ENCODE data around the gene TEN1. TPM values are rescaled to one million over a fixed set of nuclear protein-coding genes. Genes with fewer than 3 reads are reported as not detected.

TEN1 gene
- polyA plus RNA-seq, 2 donors, result 42.7 to 43.7 TPM

GRCh38 chr17:76022973-76023899 is 44.2 kb downstream of the TEN1 start:
- peaks cover 0 to 32% of the 10 kb centered on the region in 2 donors for H3K36me3 ChIP-seq (ENCODE audit: control insufficient read depth in 2 of 2, insufficient read depth in 2 of 2, low read length in 1 of 2)
- 90 to 91% methylated on average over 28 of the region's 28 CpGs for WGBS, 2 donors
- H3K9me3 ChIP-seq (ENCODE audit: control insufficient read depth in 2 of 2, insufficient read depth in 1 of 2, low read depth in 1 of 2, low read length in 1 of 2), result no peaks in the 10 kb centered on the region
- peak overlapping the region in 1 of 2 donors; percentile 72 for H3K27ac ChIP-seq (ENCODE audit: low read depth in 2 of 2, low read length in 1 of 2)
- H3K4me3 ChIP-seq (ENCODE audit: low read depth in 1 of 2, low read length in 2 of 2), result peak overlapping the region in 1 of 2 donors; percentile 9
- H3K27me3 ChIP-seq (ENCODE audit: control insufficient read depth in 1 of 2, insufficient read depth in 2 of 2, low read length in 2 of 2), result no peaks in the 10 kb centered on the region
- H3K4me1 ChIP-seq (ENCODE audit: control insufficient read depth in 2 of 2, insufficient read depth in 2 of 2, low read length in 1 of 2), result peaks cover under 1 to 2% of the 10 kb centered on the region in 2 donors

DNA sequence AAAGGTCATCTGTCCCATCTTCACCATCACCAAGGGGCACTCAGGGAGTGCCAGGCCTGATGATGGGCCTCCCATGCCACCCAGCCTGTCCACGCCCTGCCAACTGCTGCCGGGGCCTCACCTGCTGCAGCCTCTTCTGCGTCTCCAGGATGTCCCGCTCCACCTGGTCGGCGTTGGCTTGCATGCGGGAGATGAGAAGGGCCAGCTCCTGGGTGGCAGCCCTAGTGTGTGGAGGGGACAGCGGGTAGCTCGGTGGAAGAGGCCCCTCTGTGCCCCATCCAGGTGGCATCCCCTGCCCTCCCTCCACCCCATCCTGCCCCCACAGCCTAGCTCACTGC is 44.8 kb downstream of the TEN1 start:
- Histone ChIP-seq H3K27ac (ENCODE audit: low read depth in 2 of 2, low read length in 1 of 2) (peak overlapping the region; percentile 6 to 72), H3K4me3 (ENCODE audit: low read depth in 1 of 2, low read length in 2 of 2) (peak overlapping the region in 1 of 2 donors; percentile 9), H3K36me3 (ENCODE audit: control insufficient read depth in 2 of 2, insufficient read depth in 2 of 2, low read length in 1 of 2) (peaks cover 0 to 26% of the 10 kb centered on the region in 2 donors), H3K4me1 (ENCODE audit: control insufficient read depth in 2 of 2, insufficient read depth in 2 of 2, low read length in 1 of 2) (peaks cover 3 to 7% of the 10 kb centered on the region in 2 donors), H3K9me3 (ENCODE audit: control insufficient read depth in 2 of 2, insufficient read depth in 1 of 2, low read depth in 1 of 2, low read length in 1 of 2) (no peaks in the 10 kb centered on the region), H3K27me3 (ENCODE audit: control insufficient read depth in 1 of 2, insufficient read depth in 2 of 2, low read length in 2 of 2) (no peaks in the 10 kb centered on the region)
- WGBS, 2 donors, result 80 to 95% methylated on average over 4 to 9 of the region's 9 CpGs

GRCh38 chr17:76024353-76024752 is 45.3 kb downstream of the TEN1 start:
- Histone ChIP-seq H3K9me3 (ENCODE audit: control insufficient read depth in 2 of 2, insufficient read depth in 1 of 2, low read depth in 1 of 2, low read length in 1 of 2) (no peaks in the 10 kb centered on the region), H3K27ac (ENCODE audit: low read depth in 2 of 2, low read length in 1 of 2) (peak overlapping the region; percentile 6 to 72), H3K27me3 (ENCODE audit: control insufficient read depth in 1 of 2, insufficient read depth in 2 of 2, low read length in 2 of 2) (no peaks in the 10 kb centered on the region), H3K4me3 (ENCODE audit: low read depth in 1 of 2, low read length in 2 of 2) (peak overlapping the region; percentile 9 to 65), H3K36me3 (ENCODE audit: control insufficient read depth in 2 of 2, insufficient read depth in 2 of 2, low read length in 1 of 2) (peaks cover 0 to 21% of the 10 kb centered on the region in 2 donors), H3K4me1 (ENCODE audit: control insufficient read depth in 2 of 2, insufficient read depth in 2 of 2, low read length in 1 of 2) (peaks cover 3 to 7% of the 10 kb centered on the region in 2 donors)
- 64 to 67% methylated on average over 9 of the region's 9 CpGs for WGBS, 2 donors

DNA sequence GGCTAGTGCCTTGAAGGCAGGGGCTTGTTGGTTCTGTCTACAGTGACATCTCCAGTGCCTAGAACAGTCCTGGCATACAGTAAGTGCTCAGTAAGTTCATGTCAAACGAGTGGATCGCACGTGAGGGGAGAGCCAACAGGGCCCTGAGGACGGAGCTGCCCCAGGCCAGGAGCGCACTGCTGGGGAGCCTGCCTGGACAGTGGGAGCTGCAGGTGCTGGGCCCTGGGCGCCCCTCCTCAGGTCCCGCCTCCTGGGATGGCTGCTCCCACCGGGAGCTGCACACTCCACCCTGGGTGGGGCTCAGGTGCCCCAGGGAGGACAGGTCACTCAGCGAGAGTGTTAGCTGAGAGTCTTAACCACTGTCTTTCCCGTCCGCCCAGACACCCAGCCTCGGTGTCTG is 46.3 kb downstream of the TEN1 start:
- WGBS, 2 donors, result 50 to 64% methylated on average over 12 of the region's 12 CpGs
- Histone ChIP-seq H3K4me3 (ENCODE audit: low read depth in 1 of 2, low read length in 2 of 2) (peak overlapping the region; percentile 65 to 85), H3K27me3 (ENCODE audit: control insufficient read depth in 1 of 2, insufficient read depth in 2 of 2, low read length in 2 of 2) (no peaks in the 10 kb centered on the region), H3K27ac (ENCODE audit: low read depth in 2 of 2, low read length in 1 of 2) (peak overlapping the region; percentile 94 to 97), H3K9me3 (ENCODE audit: control insufficient read depth in 2 of 2, insufficient read depth in 1 of 2, low read depth in 1 of 2, low read length in 1 of 2) (no peaks in the 10 kb centered on the region), H3K4me1 (ENCODE audit: control insufficient read depth in 2 of 2, insufficient read depth in 2 of 2, low read length in 1 of 2) (peaks cover 3 to 7% of the 10 kb centered on the region in 2 donors), H3K36me3 (ENCODE audit: control insufficient read depth in 2 of 2, insufficient read depth in 2 of 2, low read length in 1 of 2) (peaks cover 0 to 19% of the 10 kb centered on the region in 2 donors)

DNA sequence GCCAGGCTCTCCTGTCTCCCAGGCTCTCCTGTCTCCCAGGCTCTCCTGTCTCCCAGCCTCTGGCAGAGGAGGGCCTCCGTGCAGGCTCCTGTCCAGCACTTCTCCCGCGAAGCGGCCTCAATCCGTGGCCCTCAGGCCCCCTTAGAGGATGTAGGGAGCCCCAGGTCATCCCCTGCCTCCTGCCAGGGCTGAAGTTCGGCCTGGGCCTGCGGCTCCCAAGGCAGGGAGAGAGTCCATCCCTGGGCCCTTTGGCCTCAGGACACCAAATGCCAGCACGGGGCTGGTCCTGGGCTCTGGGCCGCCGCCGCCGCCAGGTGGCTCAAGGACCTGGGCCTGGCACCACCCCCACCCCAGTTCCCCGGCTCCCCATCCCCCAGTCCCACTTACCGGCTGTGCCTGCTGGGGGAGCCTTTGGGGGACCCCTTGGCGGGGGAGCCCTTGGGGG is 47.7 kb downstream of the TEN1 start:
- H3K9me3 ChIP-seq (ENCODE audit: control insufficient read depth in 2 of 2, insufficient read depth in 1 of 2, low read depth in 1 of 2, low read length in 1 of 2), result no peaks in the 10 kb centered on the region
- peak overlapping the region; percentile 65 to 85 for H3K4me3 ChIP-seq (ENCODE audit: low read depth in 1 of 2, low read length in 2 of 2)
- H3K4me1 ChIP-seq (ENCODE audit: control insufficient read depth in 2 of 2, insufficient read depth in 2 of 2, low read length in 1 of 2), result peaks cover 3 to 7% of the 10 kb centered on the region in 2 donors
- peak overlapping the region; percentile 94 to 97 for H3K27ac ChIP-seq (ENCODE audit: low read depth in 2 of 2, low read length in 1 of 2)
- no peaks in the 10 kb centered on the region for H3K27me3 ChIP-seq (ENCODE audit: control insufficient read depth in 1 of 2, insufficient read depth in 2 of 2, low read length in 2 of 2)
- H3K36me3 ChIP-seq (ENCODE audit: control insufficient read depth in 2 of 2, insufficient read depth in 2 of 2, low read length in 1 of 2), result peaks cover 0 to 16% of the 10 kb centered on the region in 2 donors
- 50 to 57% methylated on average over 13 to 15 of the region's 15 CpGs for WGBS, 2 donors

DNA sequence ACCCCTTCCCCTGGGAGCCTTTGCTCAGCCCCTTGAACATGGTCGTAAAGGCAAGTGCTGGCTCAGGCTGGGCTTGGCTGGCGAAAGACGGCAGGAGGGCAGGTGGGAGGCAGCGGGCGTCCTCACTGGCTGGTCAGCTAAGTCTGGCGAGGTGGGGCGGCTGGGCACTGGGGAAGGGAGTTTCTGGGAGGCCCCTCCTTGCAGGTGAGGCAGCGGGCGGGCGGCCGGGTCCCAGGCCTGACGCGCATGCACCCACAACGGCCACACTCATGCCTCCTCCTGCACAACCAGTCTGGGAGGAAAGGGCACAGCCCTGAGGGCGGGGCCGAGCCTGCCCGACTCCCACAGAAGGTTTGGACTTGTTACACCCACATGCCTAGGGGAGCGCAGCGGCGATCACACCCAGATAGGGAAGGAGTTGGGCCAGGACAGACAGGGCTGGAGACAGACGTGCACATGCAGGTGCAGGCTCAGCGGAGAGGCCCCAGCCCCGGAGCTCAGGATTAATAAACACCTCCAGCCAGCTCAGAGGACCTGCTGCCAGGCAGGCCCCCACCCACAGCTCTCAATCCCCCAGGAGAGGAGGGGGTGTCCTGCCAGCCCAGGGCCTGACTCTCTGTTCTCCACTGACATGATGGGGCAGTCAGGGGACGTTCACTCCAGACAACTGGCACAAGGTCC is 48.3 kb downstream of the TEN1 start, which contains the start of gene EVPL:
Gene EVPL (minus strand): TSS at position 148 of the 681 bp plus-strand sequence. CDS start 108 bp downstream, at position 40.
- 48% methylated on average over 21 to 24 of the region's 24 CpGs for WGBS, 2 donors
- peaks cover 0 to 13% of the 10 kb centered on the region in 2 donors for H3K36me3 ChIP-seq (ENCODE audit: control insufficient read depth in 2 of 2, insufficient read depth in 2 of 2, low read length in 1 of 2)
- H3K27ac ChIP-seq (ENCODE audit: low read depth in 2 of 2, low read length in 1 of 2), result peak within 1 kb of the TSS; percentile 94 to 97
- peaks cover 3 to 7% of the 10 kb centered on the region in 2 donors for H3K4me1 ChIP-seq (ENCODE audit: control insufficient read depth in 2 of 2, insufficient read depth in 2 of 2, low read length in 1 of 2)
- H3K4me3 ChIP-seq (ENCODE audit: low read depth in 1 of 2, low read length in 2 of 2), result peak within 1 kb of the TSS; percentile 65 to 85
- no peaks in the 10 kb centered on the region for H3K9me3 ChIP-seq (ENCODE audit: control insufficient read depth in 2 of 2, insufficient read depth in 1 of 2, low read depth in 1 of 2, low read length in 1 of 2)
- H3K27me3 ChIP-seq (ENCODE audit: control insufficient read depth in 1 of 2, insufficient read depth in 2 of 2, low read length in 2 of 2), result no peaks in the 10 kb centered on the region

DNA sequence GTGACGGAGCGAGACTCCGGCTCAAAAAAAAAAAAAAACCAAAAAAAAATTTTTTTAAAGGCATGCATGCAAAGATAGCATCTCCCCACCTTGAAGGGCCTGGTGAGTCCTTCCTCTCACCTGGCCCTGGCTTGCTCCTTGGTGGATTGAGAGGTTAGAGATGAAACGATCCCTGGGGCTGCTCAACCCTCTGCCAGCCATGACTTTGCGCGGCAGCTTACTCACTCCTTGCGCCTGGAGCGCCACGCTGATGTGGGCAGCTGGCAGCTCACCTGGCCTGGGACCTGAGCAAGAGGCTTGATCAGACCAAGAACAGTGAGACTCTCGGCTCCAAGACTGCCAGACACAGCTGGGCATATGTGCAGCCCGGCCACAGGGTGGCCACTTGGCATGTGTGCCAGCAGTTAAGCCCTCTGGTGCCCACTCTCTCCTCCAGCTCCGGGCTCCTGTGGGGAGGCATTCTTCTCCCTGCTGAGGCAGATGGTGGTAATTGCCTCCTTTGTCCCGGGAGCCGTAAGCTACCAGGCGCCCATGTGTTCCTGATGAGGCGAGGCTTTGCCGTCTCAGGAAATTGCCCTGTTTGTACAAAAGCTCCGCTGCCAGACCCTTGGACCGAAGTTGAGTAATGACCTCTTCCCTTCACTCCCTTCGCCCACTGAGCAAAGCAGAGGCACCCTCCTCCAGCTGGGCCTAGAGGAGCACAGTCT is 53.2 kb downstream of the TEN1 start:
- Histone ChIP-seq H3K4me3 (ENCODE audit: low read depth in 1 of 2, low read length in 2 of 2) (no peak overlapping the region), H3K4me1 (ENCODE audit: control insufficient read depth in 2 of 2, insufficient read depth in 2 of 2, low read length in 1 of 2) (peaks cover 3 to 5% of the 10 kb centered on the region in 2 donors), H3K9me3 (ENCODE audit: control insufficient read depth in 2 of 2, insufficient read depth in 1 of 2, low read depth in 1 of 2, low read length in 1 of 2) (no peaks in the 10 kb centered on the region), H3K27ac (ENCODE audit: low read depth in 2 of 2, low read length in 1 of 2) (no peak overlapping the region), H3K36me3 (ENCODE audit: control insufficient read depth in 2 of 2, insufficient read depth in 2 of 2, low read length in 1 of 2) (no peaks in the 10 kb centered on the region), H3K27me3 (ENCODE audit: control insufficient read depth in 1 of 2, insufficient read depth in 2 of 2, low read length in 2 of 2) (no peaks in the 10 kb centered on the region)
- 77 to 84% methylated on average over 20 of the region's 20 CpGs for WGBS, 2 donors

DNA sequence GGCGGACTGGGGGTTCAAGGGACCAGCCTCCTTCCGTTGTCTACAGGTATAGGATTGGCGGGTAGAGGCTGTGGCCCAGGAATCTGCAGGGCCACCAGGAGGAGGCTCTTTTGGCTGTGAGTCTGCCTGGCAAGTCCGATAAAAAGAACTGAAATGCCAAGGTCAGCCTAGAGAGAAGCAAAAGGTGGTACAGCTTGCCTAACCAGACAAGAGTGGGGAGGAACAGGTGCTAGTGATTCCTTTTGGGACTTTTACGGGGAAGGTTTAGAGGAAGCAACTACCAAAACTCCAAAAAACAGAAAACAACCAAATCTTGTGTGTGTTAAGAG is 53.7 kb downstream of the TEN1 start:
- H3K36me3 ChIP-seq (ENCODE audit: control insufficient read depth in 2 of 2, insufficient read depth in 2 of 2, low read length in 1 of 2), result no peaks in the 10 kb centered on the region
- no peak overlapping the region for H3K27ac ChIP-seq (ENCODE audit: low read depth in 2 of 2, low read length in 1 of 2)
- no peaks in the 10 kb centered on the region for H3K27me3 ChIP-seq (ENCODE audit: control insufficient read depth in 1 of 2, insufficient read depth in 2 of 2, low read length in 2 of 2)
- H3K4me1 ChIP-seq (ENCODE audit: control insufficient read depth in 2 of 2, insufficient read depth in 2 of 2, low read length in 1 of 2), result peaks cover 3 to 5% of the 10 kb centered on the region in 2 donors
- no peaks in the 10 kb centered on the region for H3K9me3 ChIP-seq (ENCODE audit: control insufficient read depth in 2 of 2, insufficient read depth in 1 of 2, low read depth in 1 of 2, low read length in 1 of 2)
- WGBS, 2 donors, result 77 to 95% methylated on average over 5 of the region's 5 CpGs
- no peak overlapping the region for H3K4me3 ChIP-seq (ENCODE audit: low read depth in 1 of 2, low read length in 2 of 2)

DNA sequence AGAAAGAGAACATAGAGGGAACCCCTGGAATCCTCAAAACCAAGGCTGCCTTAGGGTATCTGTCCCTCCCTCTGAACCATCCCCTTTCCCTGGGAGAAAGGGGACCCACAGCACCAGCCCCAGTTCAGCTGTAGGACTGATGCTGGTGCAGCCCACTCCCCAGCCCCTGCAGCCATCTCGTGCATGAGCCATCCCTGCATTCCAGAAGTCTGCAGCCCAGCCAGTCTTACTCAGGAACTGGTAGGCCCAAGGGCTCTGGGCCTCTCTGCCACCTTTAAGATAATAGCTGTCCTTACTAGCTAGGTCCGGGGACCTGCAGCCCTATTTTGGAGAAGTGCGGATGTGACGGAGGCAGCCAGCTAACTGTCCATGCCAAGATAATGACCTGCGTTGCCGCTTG is 54.1 kb downstream of the TEN1 start:
- Histone ChIP-seq H3K36me3 (ENCODE audit: control insufficient read depth in 2 of 2, insufficient read depth in 2 of 2, low read length in 1 of 2) (peaks cover 0 to 2% of the 10 kb centered on the region in 2 donors), H3K9me3 (ENCODE audit: control insufficient read depth in 2 of 2, insufficient read depth in 1 of 2, low read depth in 1 of 2, low read length in 1 of 2) (no peaks in the 10 kb centered on the region), H3K27ac (ENCODE audit: low read depth in 2 of 2, low read length in 1 of 2) (no peak overlapping the region), H3K27me3 (ENCODE audit: control insufficient read depth in 1 of 2, insufficient read depth in 2 of 2, low read length in 2 of 2) (no peaks in the 10 kb centered on the region), H3K4me3 (ENCODE audit: low read depth in 1 of 2, low read length in 2 of 2) (no peak overlapping the region), H3K4me1 (ENCODE audit: control insufficient read depth in 2 of 2, insufficient read depth in 2 of 2, low read length in 1 of 2) (peaks cover 3 to 5% of the 10 kb centered on the region in 2 donors)
- 94 to 95% methylated on average over 6 of the region's 6 CpGs for WGBS, 2 donors

Measured in esophagus (tissue), 2 donors.